HepG2 (cell line): Measurements from ENCODE around the gene HSPA1B. TPM values are rescaled to one million over a fixed set of nuclear protein-coding genes. Genes with fewer than 3 reads are reported as not detected.
A peak's percentile ranks its signal among the peaks of the same experiment; 100 is the strongest.

Experiments
- ARNT2 ChIP-seq: sonication (generic); formaldehyde crosslinking; IDR thresholded peaks from 2 replicates; pipeline ENCODE4 v1.8.0; 2022; ENCODE audit warnings: mild to moderate bottlenecking, low read depth, missing genetic modification reagents, moderate library complexity
- ATF3 ChIP-seq: sonication (generic); formaldehyde crosslinking; IDR thresholded peaks from 2 replicates; pipeline ENCODE4 v1.4.0; 2020; ENCODE audit warnings: missing genetic modification reagents
- ATF7 ChIP-seq, 2 experiments: fragments of 450-650 bp in 1 of 2; sonication (generic) in 1 of 2; formaldehyde crosslinking in 1 of 2; IDR thresholded peaks; 2 replicates each; pipeline versions ENCODE4 v1.4.0 to v1.6.1; 2016 to 2020; ENCODE audit warnings: antibody characterized with exemption in 1 of 2, mild to moderate bottlenecking in 1 of 2, missing genetic modification reagents in 1 of 2
- CHCHD3 ChIP-seq: sonication (generic); formaldehyde crosslinking; IDR thresholded peaks from 2 replicates; pipeline ENCODE4 v1.8.0; 2022; ENCODE audit warnings: mild to moderate bottlenecking, missing genetic modification reagents, moderate library complexity
- EP300 ChIP-seq, 3 experiments: sonication (generic) in 1 of 3; formaldehyde crosslinking in 1 of 3; IDR thresholded peaks; 2 replicates each; pipeline versions ENCODE4 v1.5.1 to v1.6.1; 2011 to 2020; ENCODE audit warnings: low read depth in 2 of 3, low read length in 2 of 3, borderline replicate concordance in 1 of 3, improper control_type of control experiment in 1 of 3, mild to moderate bottlenecking in 1 of 3, missing genetic modification reagents in 1 of 3, moderate library complexity in 1 of 3
- GATAD2A ChIP-seq: IDR thresholded peaks from 2 replicates; pipeline ENCODE4 v1.6.1; 2016
- MED8 ChIP-seq: sonication (generic); formaldehyde crosslinking; IDR thresholded peaks from 2 replicates; pipeline ENCODE4 v1.8.1; 2023; ENCODE audit warnings: mild to moderate bottlenecking, missing genetic modification reagents; ENCODE audit not compliant: insufficient replicate concordance
- MLXIP ChIP-seq: sonication (generic); formaldehyde crosslinking; IDR thresholded peaks from 2 replicates; pipeline ENCODE4 v1.9.0; 2021; ENCODE audit warnings: missing genetic modification reagents, borderline replicate concordance
- POGZ ChIP-seq: sonication (generic); formaldehyde crosslinking; IDR thresholded peaks from 2 replicates; pipeline ENCODE4 v1.4.0; 2020; ENCODE audit warnings: mild to moderate bottlenecking, missing genetic modification reagents
- PRPF4 ChIP-seq: fragments of 200-400 bp; formaldehyde crosslinking; IDR thresholded peaks from 2 replicates; pipeline ENCODE4 v1.6.1; 2016; ENCODE audit warnings: low read length, low read depth; ENCODE audit not compliant: poor library complexity, severe bottlenecking
- SAP130 ChIP-seq: IDR thresholded peaks from 2 replicates; pipeline ENCODE4 v1.6.1; 2016; ENCODE audit warnings: low read depth
- STAT5B ChIP-seq: sonication (generic); formaldehyde crosslinking; IDR thresholded peaks from 2 replicates; pipeline ENCODE4 v1.4.0; 2020; ENCODE audit warnings: missing genetic modification reagents
- YY1 ChIP-seq: IDR thresholded peaks from 2 replicates; pipeline ENCODE4 v1.6.1; 2011; ENCODE audit warnings: low read length, low read depth, moderate library complexity, mild to moderate bottlenecking; ENCODE audit not compliant: insufficient read depth, insufficient replicate concordance
- ZNF205 ChIP-seq: IDR thresholded peaks from 2 replicates; pipeline ENCODE4 v1.6.1; 2018; ENCODE audit warnings: missing biosample characterization, missing genetic modification reagents
- ZNF264 ChIP-seq: sonication (generic); formaldehyde crosslinking; IDR thresholded peaks from 2 replicates; pipeline ENCODE4 v1.4.0; 2020; ENCODE audit warnings: missing genetic modification reagents
- ZNF562 ChIP-seq: sonication (generic); formaldehyde crosslinking; IDR thresholded peaks from 2 replicates; pipeline ENCODE4 v1.8.0; 2022; ENCODE audit warnings: missing genetic modification reagents, borderline replicate concordance
- ZNF720 ChIP-seq: sonication (generic); formaldehyde crosslinking; IDR thresholded peaks from 2 replicates; pipeline ENCODE4 v1.4.0; 2020; ENCODE audit warnings: missing genetic modification reagents
- polyA plus RNA-seq, 8 experiments: library from polyadenylated mRNA; depleted of rRNA in 3 of 8; stranded (reverse) in 7 of 8; unstranded in 1 of 8; fragments of >200 nt; fragmentation: Illumina TruSeq in 4 of 8; extraction: Trizol in 4 of 8; gene quantifications; 2 replicates each; pipeline versions ENCODE4 v1.2.1 to v1.2.3, GENCODE V29; 2011 to 2016; ENCODE audit warnings: low read depth in 4 of 8, missing spikeins in 1 of 8, mixed read lengths in 1 of 8; ENCODE audit not compliant: insufficient read depth in 1 of 8
- total RNA-seq, 5 experiments: library from RNA; depleted of rRNA; stranded (reverse); fragments of >200 nt; fragmentation: Illumina TruSeq; extraction: Trizol; gene quantifications; 2 replicates each; pipeline ENCODE4 v1.2.3, GENCODE V29; 2016; ENCODE audit warnings: low read depth in 1 of 5
- TF ChIP-seq, protein P1 (sequence below): sonication (generic); formaldehyde crosslinking; IDR thresholded peaks from 2 replicates; pipeline ENCODE4 v1.4.0; 2020; ENCODE audit warnings: missing genetic modification reagents, borderline replicate concordance
- TF ChIP-seq, protein P2 (sequence below): IDR thresholded peaks from 2 replicates; pipeline ENCODE4 v1.6.1; 2016; ENCODE audit warnings: low read depth, control low read depth

HSPA1B gene
- total and polyA plus RNA-seq, 2 of the 13 experiments (the other 11 are each of a cell fraction or from before 2014, with no cell fraction given) = 26.0 to 186 TPM

- TF ChIP-seq EP300 (IDR thresholded peaks at IDR 0.05; ENCODE audit: low read depth in 2 of 2, low read length in 2 of 2) = peak in 1 of 2 experiments; percentile 63; a peak in 2 of 4 replicates
- TF ChIP-seq EP300 (CRISPR knock-in tag; IDR thresholded peaks at IDR 0.05; ENCODE audit: borderline replicate concordance) = peak; percentile 18; the same call in 1 of the 2 replicates
- TF ChIP-seq MLXIP (CRISPR knock-in tag) = no peak
- TF ChIP-seq PRPF4 = no peak
- no peak for TF ChIP-seq ZNF720 (CRISPR knock-in tag)
- 0 out of 2 replicates have a peak, but pooled peaks have one; percentile 42 for TF ChIP-seq STAT5B
- no peak for TF ChIP-seq MED8 (CRISPR knock-in tag)
- TF ChIP-seq POGZ (CRISPR knock-in tag) = no peak; the same call in 1 of the 2 replicates
- peak; percentile 78; the same call in 1 of the 2 replicates for TF ChIP-seq ARNT2 (CRISPR knock-in tag)
- TF ChIP-seq ATF3 (CRISPR knock-in tag) = no peak
- TF ChIP-seq, protein P1, sequence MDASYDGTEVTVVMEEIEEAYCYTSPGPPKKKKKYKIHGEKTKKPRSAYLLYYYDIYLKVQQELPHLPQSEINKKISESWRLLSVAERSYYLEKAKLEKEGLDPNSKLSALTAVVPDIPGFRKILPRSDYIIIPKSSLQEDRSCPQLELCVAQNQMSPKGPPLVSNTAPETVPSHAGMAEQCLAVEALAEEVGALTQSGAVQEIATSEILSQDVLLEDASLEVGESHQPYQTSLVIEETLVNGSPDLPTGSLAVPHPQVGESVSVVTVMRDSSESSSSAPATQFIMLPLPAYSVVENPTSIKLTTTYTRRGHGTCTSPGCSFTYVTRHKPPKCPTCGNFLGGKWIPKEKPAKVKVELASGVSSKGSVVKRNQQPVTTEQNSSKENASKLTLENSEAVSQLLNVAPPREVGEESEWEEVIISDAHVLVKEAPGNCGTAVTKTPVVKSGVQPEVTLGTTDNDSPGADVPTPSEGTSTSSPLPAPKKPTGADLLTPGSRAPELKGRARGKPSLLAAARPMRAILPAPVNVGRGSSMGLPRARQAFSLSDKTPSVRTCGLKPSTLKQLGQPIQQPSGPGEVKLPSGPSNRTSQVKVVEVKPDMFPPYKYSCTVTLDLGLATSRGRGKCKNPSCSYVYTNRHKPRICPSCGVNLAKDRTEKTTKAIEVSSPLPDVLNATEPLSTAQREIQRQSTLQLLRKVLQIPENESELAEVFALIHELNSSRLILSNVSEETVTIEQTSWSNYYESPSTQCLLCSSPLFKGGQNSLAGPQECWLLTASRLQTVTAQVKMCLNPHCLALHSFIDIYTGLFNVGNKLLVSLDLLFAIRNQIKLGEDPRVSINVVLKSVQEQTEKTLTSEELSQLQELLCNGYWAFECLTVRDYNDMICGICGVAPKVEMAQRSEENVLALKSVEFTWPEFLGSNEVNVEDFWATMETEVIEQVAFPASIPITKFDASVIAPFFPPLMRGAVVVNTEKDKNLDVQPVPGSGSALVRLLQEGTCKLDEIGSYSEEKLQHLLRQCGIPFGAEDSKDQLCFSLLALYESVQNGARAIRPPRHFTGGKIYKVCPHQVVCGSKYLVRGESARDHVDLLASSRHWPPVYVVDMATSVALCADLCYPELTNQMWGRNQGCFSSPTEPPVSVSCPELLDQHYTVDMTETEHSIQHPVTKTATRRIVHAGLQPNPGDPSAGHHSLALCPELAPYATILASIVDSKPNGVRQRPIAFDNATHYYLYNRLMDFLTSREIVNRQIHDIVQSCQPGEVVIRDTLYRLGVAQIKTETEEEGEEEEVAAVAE (CRISPR knock-in tag) = peak; percentile 70; the same call in 1 of the 2 replicates
- no peak for TF ChIP-seq YY1
- TF ChIP-seq ZNF205 = peak; percentile 80; the same call in 1 of the 2 replicates
- no peak for TF ChIP-seq ATF7 (IDR thresholded peaks at IDR 0.05)
- no peak for TF ChIP-seq ATF7 (CRISPR knock-in tag; IDR thresholded peaks at IDR 0.05)
- TF ChIP-seq CHCHD3 = no peak
- TF ChIP-seq ZNF562 (CRISPR knock-in tag) = no peak
- TF ChIP-seq ZNF264 (CRISPR knock-in tag) = no peak
- TF ChIP-seq, protein P2, sequence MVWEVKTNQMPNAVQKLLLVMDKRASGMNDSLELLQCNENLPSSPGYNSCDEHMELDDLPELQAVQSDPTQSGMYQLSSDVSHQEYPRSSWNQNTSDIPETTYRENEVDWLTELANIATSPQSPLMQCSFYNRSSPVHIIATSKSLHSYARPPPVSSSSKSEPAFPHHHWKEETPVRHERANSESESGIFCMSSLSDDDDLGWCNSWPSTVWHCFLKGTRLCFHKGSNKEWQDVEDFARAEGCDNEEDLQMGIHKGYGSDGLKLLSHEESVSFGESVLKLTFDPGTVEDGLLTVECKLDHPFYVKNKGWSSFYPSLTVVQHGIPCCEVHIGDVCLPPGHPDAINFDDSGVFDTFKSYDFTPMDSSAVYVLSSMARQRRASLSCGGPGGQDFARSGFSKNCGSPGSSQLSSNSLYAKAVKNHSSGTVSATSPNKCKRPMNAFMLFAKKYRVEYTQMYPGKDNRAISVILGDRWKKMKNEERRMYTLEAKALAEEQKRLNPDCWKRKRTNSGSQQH (CRISPR knock-in tag) = peak; percentile 91; the same call in 1 of the 2 replicates
- TF ChIP-seq GATAD2A (CRISPR knock-in tag) = 0 out of 2 replicates have a peak, but pooled peaks have one; percentile 37
- peak; percentile 68 for TF ChIP-seq SAP130 (CRISPR knock-in tag)
These were observed 12.3 kb upstream of the HSPA1B start, which contains the start of the genes HSPA1A and HSPA1L (continued) for GRCh38 chr6:31815025-31815838.
